CD4-positive, alpha-beta T cell treated with Interleukin-15 for 1 hour (primary cell): Measurements from ENCODE around the gene TNRC18.
"Not testable (repeated sequence)": the region's sequence is repeated elsewhere in the genome, so short reads cannot be mapped to it uniquely, and the experiment has no call there.

Experiments
- DNase-seq: peaks from one replicate; pipeline ENCODE4 v3.0.0-alpha.2; 2020

The TNRC18 gene

GRCh38 chr7:5345671-5346070 lies 78.0 kb downstream of the TNRC18 start:
- no peak for DNase-seq

- DNase-seq = no peak
These were observed 78.5 kb downstream of the TNRC18 start for GRCh38 chr7:5345171-5345570.

GRCh38 chr7:5344342-5344741 lies 79.3 kb downstream of the TNRC18 start:
- no peak for DNase-seq

GRCh38 chr7:5343884-5344283 lies 79.8 kb downstream of the TNRC18 start:
- no peak for DNase-seq

GRCh38 chr7:5342631-5343030 lies 81.0 kb downstream of the TNRC18 start:
- no peak for DNase-seq

- DNase-seq = no peak
These were observed 83.7 kb downstream of the TNRC18 start for GRCh38 chr7:5339955-5340354.

- no peak for DNase-seq
These were observed 86.6 kb downstream of the TNRC18 start for GRCh38 chr7:5337047-5337446.

- DNase-seq = no peak
These were observed 89.0 kb downstream of the TNRC18 start for GRCh38 chr7:5334671-5335070.

- no peak for DNase-seq
These were observed 90.3 kb downstream of the TNRC18 start for GRCh38 chr7:5333121-5334045.

- no peak for DNase-seq
These were observed 91.1 kb downstream of the TNRC18 start for GRCh38 chr7:5332579-5332978.

- no peak for DNase-seq
These were observed 93.3 kb downstream of the TNRC18 start for GRCh38 chr7:5330288-5330687.

GRCh38 chr7:5324961-5325360 lies 98.7 kb downstream of the TNRC18 start:
- no peak for DNase-seq

GRCh38 chr7:5323800-5324781 lies 99.5 kb downstream of the TNRC18 start:
- not testable (repeated sequence) for DNase-seq

- no peak for DNase-seq
These were observed 100.8 kb downstream of the TNRC18 start for GRCh38 chr7:5322621-5323410.

- no peak for DNase-seq
These were observed 102.7 kb downstream of the TNRC18 start for GRCh38 chr7:5320802-5321396.

GRCh38 chr7:5320391-5320790 lies 103.2 kb downstream of the TNRC18 start:
- DNase-seq = no peak

- not testable (repeated sequence) for DNase-seq
These were observed 105.0 kb downstream of the TNRC18 start for GRCh38 chr7:5318613-5319012.

- DNase-seq = no peak
These were observed 107.9 kb downstream of the TNRC18 start for GRCh38 chr7:5315761-5316160.

GRCh38 chr7:5314864-5315263 lies 108.8 kb downstream of the TNRC18 start:
- DNase-seq = no peak

- not testable (repeated sequence) for DNase-seq
These were observed 110.4 kb downstream of the TNRC18 start for GRCh38 chr7:5313076-5313885.
